AG04450 (cell line): ENCODE measurements around the gene APOBR. TPM values are rescaled to one million over a fixed set of nuclear protein-coding genes. Genes with fewer than 3 reads are reported as not detected.

Source experiments
- CTCF ChIA-PET: fragments of 300-600, 350-600 bp; formaldehyde crosslinking; extraction: SDS; loops from one replicate; lab custom pipeline; 2022; ENCODE audit warnings: antibody characterized with exemption, inconsistent platforms; lab: Charles Lee
- POLR2A ChIA-PET: fragments of 350-600 bp; formaldehyde crosslinking; extraction: SDS; loops from one replicate; lab custom pipeline; 2021; ENCODE audit warnings: antibody characterized with exemption, inconsistent platforms; lab: Yijun Ruan, JAX
- DNase-seq: peaks from one replicate; pipeline ENCODE4 v3.0.0-alpha.2; 2011; ENCODE audit warnings: low read depth, low spot score
- H3K27ac ChIP-seq: one replicate; pipeline ENCODE4 v1.5.1; 2012; ENCODE audit warnings: low read depth, low read length, control low read depth
- H3K27me3 ChIP-seq: one replicate; pipeline ENCODE4 v1.6.0; 2012; ENCODE audit warnings: low read length; ENCODE audit not compliant: control insufficient read depth, insufficient read depth
- H3K4me3 ChIP-seq: 2 replicates; pipeline ENCODE4 v1.5.1; 2011; ENCODE audit warnings: mild to moderate bottlenecking, low read depth, low read length, control low read depth
- H3K9me3 ChIP-seq: 2 replicates; pipeline ENCODE4 v1.5.1; 2012; ENCODE audit warnings: low read length; ENCODE audit not compliant: control insufficient read depth, insufficient read depth
- CTCF ChIP-seq: IDR thresholded peaks from 2 replicates; pipeline ENCODE4 v1.5.1; 2011; ENCODE audit warnings: low read depth, low read length, control low read depth, inconsistent platforms
- polyA plus RNA-seq: library from polyadenylated mRNA; depleted of rRNA; stranded (reverse); fragments of >200 nt; gene quantifications from 2 replicates; pipeline ENCODE4 v1.2.3, GENCODE V29; 2011

The APOBR gene
- polyA plus RNA-seq, 1 experiment: not detected

GRCh38 chr16:28491230-28491969 lies 3.0 kb upstream of the APOBR start:
- POLR2A ChIA-PET: interaction anchor here (1.0 kb wide), 1 partner anchor 36 kb away, joined by 5 read pairs; no protein-coding TSS in a partner anchor

GRCh38 chr16:28491970-28492474 lies 2.4 kb upstream of the APOBR start, which contains the start of gene CLN3:
TSS of gene CLN3 (minus strand) at chr16:28492074. CDS start at chr16:28491759, 315 bp downstream.
- Histone ChIP-seq H3K9me3 (no peaks in the 10 kb centered on the region; the same call in 1 of the 2 replicates), H3K27ac (peak within 1 kb of the TSS; percentile 97), H3K4me3 (peak within 1 kb of the TSS; percentile 100), H3K27me3 (peaks cover 2% of the 10 kb centered on the region)
- ChIA-PET CTCF (interaction anchor here (1.4 kb wide), 1 partner anchor 62 kb away, joined by 4 read pairs; the partner anchor contains the start of gene SGF29), POLR2A (interaction anchor here (0.7 to 1.0 kb wide), 4 partner anchors 12 to 470 kb away, joined by 4 to 8 read pairs (median 6); no protein-coding TSS in a partner anchor)
- no peak for TF ChIP-seq CTCF
- DNase-seq: peak; percentile 86

More at GRCh38 chr16:28491230-28491969, 3.0 kb upstream of the APOBR start:
- H3K4me3 ChIP-seq: peak overlapping the region; percentile 100
- CTCF ChIA-PET: interaction anchor here (0.6 to 1.4 kb wide), 2 partner anchors 15 to 63 kb away, joined by 3 to 4 read pairs; partner anchors contain the start of genes IL27 and SGF29
- no peaks in the 10 kb centered on the region; the same call in 1 of the 2 replicates for H3K9me3 ChIP-seq
- peak; percentile 53 for TF ChIP-seq CTCF
- peaks cover 2% of the 10 kb centered on the region for H3K27me3 ChIP-seq
- H3K27ac ChIP-seq: peak overlapping the region; percentile 97
- DNase-seq: no peak

- H3K27me3 ChIP-seq: peaks cover 2% of the 10 kb centered on the region
- POLR2A ChIA-PET: interaction anchor here (0.7 to 1.0 kb wide), 4 partner anchors 12 to 469 kb away, joined by 4 to 8 read pairs (median 6); no protein-coding TSS in a partner anchor
- H3K9me3 ChIP-seq: no peaks in the 10 kb centered on the region; the same call in 1 of the 2 replicates
- no peak for TF ChIP-seq CTCF
- DNase-seq: no peak
- CTCF ChIA-PET: no interaction called here
- H3K27ac ChIP-seq: no peak overlapping the region
- H3K4me3 ChIP-seq: peak overlapping the region; percentile 100; the same call in 1 of the 2 replicates
Observed at GRCh38 chr16:28492511-28492910, 1.9 kb upstream of the APOBR start.

- ChIA-PET CTCF (no interaction called here), POLR2A (no interaction called here)
- Histone ChIP-seq H3K27ac (no peak overlapping the region), H3K9me3 (no peaks in the 10 kb centered on the region; the same call in 1 of the 2 replicates), H3K27me3 (peaks cover 11% of the 10 kb centered on the region), H3K4me3 (no peak overlapping the region)
- no peak for TF ChIP-seq CTCF
- DNase-seq: no peak
Observed at GRCh38 chr16:28495098-28495793, 803 bp downstream of the APOBR start.
